HUES64 (cell line): ENCODE measurements around the gene GIMAP5.

ENCODE experiments used
- H3K27ac ChIP-seq: 2 replicates; pipeline ENCODE4 v1.7.0; 2013; ENCODE audit warnings: low read depth, low read length, inconsistent platforms
- H3K27me3 ChIP-seq: 2 replicates; pipeline ENCODE4 v1.6.1; 2013; ENCODE audit warnings: mild to moderate bottlenecking, low read length; ENCODE audit not compliant: insufficient read depth
- H3K36me3 ChIP-seq: 2 replicates; pipeline ENCODE4 v1.6.1; 2013; ENCODE audit warnings: mild to moderate bottlenecking, low read length; ENCODE audit not compliant: insufficient read depth
- H3K4me1 ChIP-seq: 2 replicates; pipeline ENCODE4 v1.6.1; 2013; ENCODE audit warnings: mild to moderate bottlenecking, low read length, moderate library complexity; ENCODE audit not compliant: insufficient read depth
- H3K4me3 ChIP-seq: 2 replicates; pipeline ENCODE4 v1.5.1; 2013; ENCODE audit warnings: mild to moderate bottlenecking, low read length, moderate library complexity
- H3K9ac ChIP-seq: 2 replicates; pipeline ENCODE4 v1.6.1; 2013; ENCODE audit warnings: mild to moderate bottlenecking, low read depth, low read length
- H3K9me3 ChIP-seq: 2 replicates; pipeline ENCODE4 v1.6.1; 2013; ENCODE audit warnings: low read depth, low read length; ENCODE audit not compliant: insufficient read depth
- WGBS: fragments of 150-250, 120-280 bp; methylation state at CpG from one replicate; pipeline ENCODE4 v1.1.7; 2013; ENCODE audit warnings: missing lambda C conversion rate; 5-methylcytosine and 5-hydroxymethylcytosine counted together

Gene GIMAP5

DNA sequence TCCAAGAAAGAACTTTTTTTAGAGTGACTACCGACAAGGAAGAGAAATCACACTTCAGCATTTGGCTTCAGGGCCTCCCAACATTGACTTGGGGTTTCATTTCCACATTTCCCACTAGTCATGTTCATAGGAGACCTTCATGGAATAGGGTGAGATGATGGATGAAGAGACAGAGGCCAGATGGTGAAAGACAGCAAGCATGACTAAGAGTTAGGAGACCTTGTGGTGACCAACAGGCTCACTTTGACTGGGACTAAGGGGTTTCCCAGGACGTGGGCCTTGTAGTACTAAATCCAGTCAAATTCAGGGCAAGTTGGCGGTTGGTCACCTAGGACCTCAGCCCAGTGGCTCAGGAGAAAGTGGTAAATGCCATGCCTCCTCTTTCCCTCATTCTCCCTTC, 3.0 kb upstream of the GIMAP5 start:
- Histone ChIP-seq H3K27ac (no peak overlapping the region), H3K4me3 (no peak overlapping the region), H3K9me3 (no peaks in the 10 kb centered on the region; the same call in 1 of the 2 replicates), H3K9ac (no peak overlapping the region), H3K36me3 (no peaks in the 10 kb centered on the region), H3K27me3 (peaks cover 100% of the 10 kb centered on the region), H3K4me1 (peaks cover 3% of the 10 kb centered on the region; the same call in 1 of the 2 replicates)
- WGBS: 76% methylated on average over 3 of the region's 3 CpGs

DNA sequence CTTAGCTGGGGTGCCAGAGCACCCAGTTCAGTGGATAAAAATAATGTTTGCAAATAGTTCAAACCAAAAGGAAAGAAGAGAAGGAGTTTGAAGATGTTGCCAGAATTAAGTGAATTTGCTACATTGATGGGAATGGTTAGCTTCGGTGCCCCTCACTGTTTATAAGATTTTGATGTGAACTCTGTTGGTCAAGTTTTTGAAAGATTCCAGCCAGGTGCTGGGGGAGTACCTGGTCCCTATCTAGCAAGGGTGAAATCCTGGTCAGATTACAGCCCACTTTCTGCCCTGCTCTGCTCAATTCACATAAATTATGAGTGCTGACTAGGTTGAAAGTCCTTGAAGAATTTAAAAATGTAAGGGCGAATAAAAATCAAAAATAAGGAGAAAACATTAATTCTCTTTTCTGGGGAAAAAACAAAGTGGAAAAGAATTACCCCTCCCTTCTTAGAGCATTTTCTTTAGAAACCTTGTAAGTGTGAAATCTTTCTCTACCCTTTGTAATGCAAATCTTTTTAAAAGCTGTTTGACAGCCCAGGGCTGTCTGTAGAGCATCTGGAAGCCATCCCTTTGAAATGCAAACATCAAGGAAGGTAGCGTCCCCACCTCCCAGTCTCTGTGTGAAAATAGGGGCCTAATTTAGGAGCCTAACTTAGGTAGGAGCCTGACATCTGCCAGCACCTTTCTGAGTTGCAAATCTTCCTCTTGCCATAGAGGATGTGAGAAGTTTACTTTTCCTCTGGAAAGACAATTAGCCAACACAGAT, 1.4 kb upstream of the GIMAP5 start:
- Histone ChIP-seq H3K27me3 (peaks cover 100% of the 10 kb centered on the region), H3K4me1 (peaks cover 3% of the 10 kb centered on the region; the same call in 1 of the 2 replicates), H3K36me3 (no peaks in the 10 kb centered on the region), H3K4me3 (no peak overlapping the region), H3K9ac (no peak overlapping the region), H3K27ac (no peak overlapping the region), H3K9me3 (no peaks in the 10 kb centered on the region; the same call in 1 of the 2 replicates)
- 15% methylated on average over 2 of the region's 3 CpGs for WGBS

- Histone ChIP-seq H3K36me3 (no peaks in the 10 kb centered on the region), H3K9ac (no peak overlapping the region), H3K4me3 (no peak overlapping the region), H3K4me1 (peaks cover 3% of the 10 kb centered on the region; the same call in 1 of the 2 replicates), H3K27ac (no peak overlapping the region), H3K27me3 (peaks cover 100% of the 10 kb centered on the region), H3K9me3 (no peaks in the 10 kb centered on the region; the same call in 1 of the 2 replicates)
- WGBS: 27% methylated on average over 4 of the region's 4 CpGs
Observed at GRCh38 chr7:150736864-150737263, 354 bp upstream of the GIMAP5 start.

DNA sequence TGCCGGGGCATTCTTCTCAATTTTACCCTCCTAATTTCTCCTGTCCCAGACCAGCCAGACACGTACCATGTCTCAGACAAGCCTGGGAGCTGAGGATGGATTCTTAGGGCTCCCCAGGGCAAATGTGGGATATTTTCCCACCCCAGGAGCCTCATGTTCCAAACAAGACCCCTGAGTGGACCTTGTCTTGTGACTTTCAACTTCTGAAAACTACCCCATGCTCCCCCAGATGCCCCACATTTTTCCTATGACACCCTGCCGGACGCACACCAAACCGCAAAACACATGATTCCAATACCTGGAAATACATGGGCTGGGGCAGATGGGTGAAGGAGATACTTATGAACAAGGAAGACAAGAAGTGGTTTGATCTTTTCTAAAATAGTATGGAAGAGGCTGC, 874 bp downstream of the GIMAP5 start:
- WGBS: 68% methylated on average over 5 of the region's 5 CpGs
- Histone ChIP-seq H3K27me3 (peaks cover 100% of the 10 kb centered on the region), H3K4me3 (no peak overlapping the region), H3K36me3 (no peaks in the 10 kb centered on the region), H3K9me3 (no peaks in the 10 kb centered on the region; the same call in 1 of the 2 replicates), H3K27ac (no peak overlapping the region), H3K9ac (no peak overlapping the region), H3K4me1 (peaks cover 3% of the 10 kb centered on the region; the same call in 1 of the 2 replicates)

DNA sequence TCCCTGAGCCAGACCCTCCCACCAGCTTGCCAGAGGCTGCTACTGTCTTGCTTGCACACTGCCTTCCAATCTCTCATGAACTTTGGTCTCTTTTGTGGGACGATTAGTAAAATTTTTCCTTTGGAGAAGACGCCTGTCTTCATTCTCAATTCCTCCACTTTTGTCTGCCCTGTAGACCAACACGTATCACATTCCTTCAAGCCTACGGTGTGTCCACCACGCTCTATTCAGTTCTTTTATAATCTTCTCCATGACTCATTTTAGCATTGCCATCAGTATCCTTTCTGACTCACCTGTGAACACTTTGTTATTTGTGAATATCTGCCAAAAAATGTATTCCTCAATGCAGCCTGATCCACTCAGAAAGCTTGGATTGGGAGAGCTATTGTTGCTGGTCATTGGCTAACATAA, 1.4 kb downstream of the GIMAP5 start:
- Histone ChIP-seq H3K4me3 (no peak overlapping the region), H3K4me1 (peaks cover 3% of the 10 kb centered on the region; the same call in 1 of the 2 replicates), H3K27me3 (peaks cover 100% of the 10 kb centered on the region), H3K9ac (no peak overlapping the region), H3K27ac (no peak overlapping the region), H3K9me3 (no peaks in the 10 kb centered on the region; the same call in 1 of the 2 replicates), H3K36me3 (no peaks in the 10 kb centered on the region)
- 76% methylated on average over 5 of the region's 5 CpGs for WGBS

DNA sequence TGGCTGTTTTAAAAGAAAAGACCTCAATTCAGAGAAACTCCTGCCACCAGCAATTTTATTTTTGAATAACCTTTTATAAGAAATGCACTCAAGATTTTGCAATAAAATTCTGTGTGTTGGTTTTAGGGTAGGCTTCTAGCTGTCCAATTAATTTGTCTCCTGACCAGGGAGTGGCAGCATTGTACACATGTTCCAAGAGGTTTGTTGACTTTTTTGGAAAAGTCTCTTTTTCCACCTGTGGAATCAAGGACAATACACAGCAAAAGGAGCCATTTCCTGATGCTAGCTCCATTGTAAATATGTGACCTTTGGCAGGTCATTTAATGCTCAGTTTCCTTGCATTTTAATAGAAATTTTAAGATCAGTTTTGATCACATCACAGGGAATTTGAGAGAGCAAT, 1.8 kb downstream of the GIMAP5 start:
- Histone ChIP-seq H3K4me3 (no peak overlapping the region), H3K36me3 (no peaks in the 10 kb centered on the region), H3K9me3 (no peaks in the 10 kb centered on the region; the same call in 1 of the 2 replicates), H3K27me3 (peaks cover 100% of the 10 kb centered on the region), H3K4me1 (peaks cover 3% of the 10 kb centered on the region; the same call in 1 of the 2 replicates), H3K9ac (no peak overlapping the region), H3K27ac (no peak overlapping the region)

DNA sequence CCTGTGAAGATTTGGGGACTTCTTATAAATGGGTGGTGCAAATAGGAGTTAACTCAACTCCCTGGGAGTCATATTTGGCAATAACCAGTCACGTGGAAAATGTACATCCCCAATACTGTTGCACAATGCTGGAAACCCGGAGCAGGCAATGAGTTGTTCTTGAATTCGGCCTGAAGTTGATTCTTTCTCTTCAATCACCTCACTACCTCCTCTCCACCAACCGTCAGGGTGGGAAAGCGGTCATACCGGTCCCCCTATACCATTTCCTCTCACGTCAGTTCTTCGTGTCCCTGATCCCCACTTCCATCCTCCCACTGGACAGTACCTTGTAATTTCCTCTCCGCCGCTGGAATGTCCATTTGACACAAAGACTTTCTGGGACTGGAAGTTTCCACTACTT, 2.8 kb downstream of the GIMAP5 start:
- no peaks in the 10 kb centered on the region for H3K9me3 ChIP-seq
- peaks cover 3% of the 10 kb centered on the region; the same call in 1 of the 2 replicates for H3K4me1 ChIP-seq
- H3K9ac ChIP-seq: no peak overlapping the region
- H3K36me3 ChIP-seq: no peaks in the 10 kb centered on the region
- H3K27ac ChIP-seq: no peak overlapping the region
- no peak overlapping the region for H3K4me3 ChIP-seq
- peaks cover 99% of the 10 kb centered on the region for H3K27me3 ChIP-seq
- 82% methylated on average over 10 of the region's 10 CpGs for WGBS

DNA sequence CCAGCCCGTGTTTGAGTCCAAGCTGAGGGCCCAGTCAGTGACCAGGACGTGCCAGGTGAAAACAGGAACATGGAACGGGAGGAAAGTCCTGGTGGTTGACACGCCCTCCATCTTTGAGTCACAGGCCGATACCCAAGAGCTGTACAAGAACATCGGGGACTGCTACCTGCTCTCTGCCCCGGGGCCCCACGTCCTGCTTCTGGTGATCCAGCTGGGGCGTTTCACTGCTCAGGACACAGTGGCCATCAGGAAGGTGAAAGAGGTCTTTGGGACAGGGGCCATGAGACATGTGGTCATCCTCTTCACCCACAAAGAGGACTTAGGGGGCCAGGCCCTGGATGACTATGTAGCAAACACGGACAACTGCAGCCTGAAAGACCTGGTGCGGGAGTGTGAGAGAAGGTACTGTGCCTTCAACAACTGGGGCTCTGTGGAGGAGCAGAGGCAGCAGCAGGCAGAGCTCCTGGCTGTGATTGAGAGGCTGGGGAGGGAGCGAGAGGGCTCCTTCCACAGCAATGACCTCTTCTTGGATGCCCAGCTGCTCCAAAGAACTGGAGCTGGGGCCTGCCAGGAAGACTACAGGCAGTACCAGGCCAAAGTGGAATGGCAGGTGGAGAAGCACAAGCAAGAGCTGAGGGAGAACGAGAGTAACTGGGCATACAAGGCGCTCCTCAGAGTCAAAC, 5.2 kb downstream of the GIMAP5 start:
- H3K4me3 ChIP-seq: no peak overlapping the region
- no peaks in the 10 kb centered on the region for H3K9me3 ChIP-seq
- no peaks in the 10 kb centered on the region for H3K36me3 ChIP-seq
- no peak overlapping the region for H3K9ac ChIP-seq
- 79% methylated on average over 14 of the region's 14 CpGs for WGBS
- peaks cover 98% of the 10 kb centered on the region for H3K27me3 ChIP-seq
- no peaks in the 10 kb centered on the region for H3K4me1 ChIP-seq
- no peak overlapping the region for H3K27ac ChIP-seq

GRCh38 chr7:150744041-150744656, 6.9 kb downstream of the GIMAP5 start:
- H3K27me3 ChIP-seq: peaks cover 98% of the 10 kb centered on the region
- no peak overlapping the region for H3K4me3 ChIP-seq
- H3K36me3 ChIP-seq: no peaks in the 10 kb centered on the region
- no peak overlapping the region for H3K9ac ChIP-seq
- WGBS: 75% methylated on average over 8 of the region's 8 CpGs
- no peaks in the 10 kb centered on the region for H3K9me3 ChIP-seq
- no peaks in the 10 kb centered on the region for H3K4me1 ChIP-seq
- H3K27ac ChIP-seq: no peak overlapping the region

DNA sequence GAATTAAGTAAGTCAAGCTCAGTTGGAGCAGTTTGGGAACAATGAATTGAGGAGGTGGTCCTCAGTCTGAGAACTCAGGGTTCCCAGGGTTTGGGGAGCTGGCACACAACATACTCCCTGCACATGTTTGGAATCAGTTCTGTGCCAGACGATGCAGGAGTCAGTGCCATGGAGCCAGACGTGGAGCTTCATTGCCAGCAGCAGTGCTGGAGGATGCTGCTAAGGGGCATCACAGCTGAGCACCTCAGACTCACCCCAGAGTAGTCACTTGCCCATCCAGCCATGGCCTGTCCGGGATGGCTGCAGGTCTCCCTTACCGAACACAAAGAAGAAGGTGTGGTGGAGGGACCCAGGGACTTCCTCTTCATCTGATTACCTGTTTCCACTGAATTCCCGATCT, 7.9 kb downstream of the GIMAP5 start:
- Histone ChIP-seq H3K9ac (no peak overlapping the region), H3K36me3 (no peaks in the 10 kb centered on the region), H3K27ac (no peak overlapping the region), H3K4me1 (no peaks in the 10 kb centered on the region), H3K27me3 (peaks cover 98% of the 10 kb centered on the region), H3K9me3 (no peaks in the 10 kb centered on the region), H3K4me3 (no peak overlapping the region)
- WGBS: 85% methylated on average over 5 of the region's 5 CpGs

- Histone ChIP-seq H3K9me3 (no peaks in the 10 kb centered on the region), H3K9ac (no peak overlapping the region), H3K4me1 (no peaks in the 10 kb centered on the region), H3K4me3 (no peak overlapping the region), H3K36me3 (no peaks in the 10 kb centered on the region), H3K27ac (no peak overlapping the region), H3K27me3 (peaks cover 96% of the 10 kb centered on the region)
- 72% methylated on average over 3 of the region's 3 CpGs for WGBS
Observed at GRCh38 chr7:150745876-150746275, 8.7 kb downstream of the GIMAP5 start.
